GM18508 (cell line): ENCODE data around the gene KIAA1217.

Experiments used
- ATAC-seq: cut with Tn5 transposase; IDR thresholded peaks from one replicate; pipeline ENCODE4 v1.9.1; 2021; ENCODE audit warnings: moderate number of reproducible peaks; ENCODE audit not compliant: insufficient read depth, unreplicated experiment

Gene KIAA1217

DNA sequence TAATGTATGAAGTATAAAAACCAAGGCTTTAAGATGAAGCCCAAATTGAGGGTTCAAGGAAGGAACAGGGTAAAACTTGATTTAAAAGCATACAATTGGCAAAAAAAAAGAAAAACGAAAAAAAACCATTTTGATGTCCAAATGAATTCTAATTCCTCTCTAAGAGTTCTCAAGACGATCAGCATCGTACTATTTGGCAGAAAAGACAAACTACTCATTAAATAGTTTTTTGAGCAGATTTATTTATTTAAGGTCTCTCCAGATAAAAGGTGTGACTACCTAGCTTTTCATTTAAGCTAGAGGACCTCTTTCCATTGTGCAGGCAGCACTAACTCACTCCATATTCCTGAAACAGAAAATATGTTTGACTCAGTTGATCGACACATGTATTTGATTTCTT is 245.0 kb downstream of the KIAA1217 start:
- ATAC-seq, result no peak

GRCh38 chr10:24455447-24455846 is 246.5 kb downstream of the KIAA1217 start:
- no peak for ATAC-seq

GRCh38 chr10:24456322-24456721 is 247.4 kb downstream of the KIAA1217 start:
- no peak for ATAC-seq

DNA sequence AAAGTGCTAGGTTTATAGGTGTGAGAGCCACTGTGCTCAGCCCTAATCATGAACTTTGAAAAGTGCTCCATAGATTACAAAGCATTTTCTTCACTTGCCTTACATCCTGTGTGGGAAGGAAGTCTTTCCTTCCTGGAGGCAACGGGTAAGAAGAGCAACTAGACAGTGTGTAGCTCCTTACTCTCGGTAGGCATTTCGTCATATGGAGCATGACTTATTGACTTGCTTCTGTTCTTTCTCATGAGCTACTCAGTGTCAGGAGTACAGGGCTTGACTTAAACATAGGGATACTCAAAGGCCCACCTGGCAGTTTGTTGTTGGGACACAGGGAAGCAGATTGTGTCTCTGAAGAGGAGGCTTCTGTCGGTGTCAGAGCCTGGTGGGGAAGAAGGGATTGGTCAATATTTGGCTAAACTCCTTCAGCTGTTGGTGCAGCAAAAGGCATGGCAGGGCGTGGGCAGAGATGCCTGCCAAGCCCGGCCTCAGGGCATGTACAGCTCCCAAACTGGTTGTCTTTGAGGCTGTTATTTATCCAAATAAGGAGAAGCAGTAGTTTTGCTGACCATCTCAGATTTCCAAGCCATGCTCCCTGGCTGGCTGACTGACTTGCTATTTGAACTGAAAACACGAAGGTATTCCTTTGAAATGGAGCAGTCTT is 248.9 kb downstream of the KIAA1217 start:
- no peak for ATAC-seq

GRCh38 chr10:24459836-24460235 is 250.9 kb downstream of the KIAA1217 start:
- no peak for ATAC-seq

GRCh38 chr10:24462291-24462813 is 253.4 kb downstream of the KIAA1217 start:
- no peak for ATAC-seq

DNA sequence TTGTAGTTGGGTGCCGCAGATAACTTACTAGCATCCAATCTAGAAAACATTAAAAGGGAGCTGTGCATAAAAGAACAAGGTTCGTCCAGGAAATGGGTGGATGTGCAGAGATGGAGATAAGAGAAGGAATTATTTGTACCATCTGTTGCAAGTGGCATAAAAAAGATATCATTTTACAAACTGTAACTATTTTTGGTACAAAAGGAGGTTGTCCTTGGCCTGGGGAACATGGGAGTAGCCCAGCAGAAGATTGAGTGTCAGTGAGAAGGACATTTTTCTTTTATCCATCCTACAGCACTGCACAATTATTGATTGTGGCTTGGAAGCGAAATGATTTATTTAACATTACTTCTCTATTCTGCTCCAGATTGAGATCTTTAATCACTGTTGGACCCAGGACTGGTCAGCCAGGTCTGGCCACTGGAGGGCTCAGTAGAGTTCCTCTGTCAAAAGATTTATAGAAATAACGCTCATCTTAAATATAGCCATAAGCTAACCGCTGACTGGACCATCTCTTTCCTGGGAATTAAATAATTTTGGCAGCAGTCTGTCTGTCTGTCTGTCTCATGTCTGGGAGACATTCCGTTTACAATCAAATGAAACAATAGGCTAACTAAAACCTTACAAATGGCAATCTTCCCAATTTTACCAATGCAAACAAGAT is 254.1 kb downstream of the KIAA1217 start:
- ATAC-seq, result no peak

DNA sequence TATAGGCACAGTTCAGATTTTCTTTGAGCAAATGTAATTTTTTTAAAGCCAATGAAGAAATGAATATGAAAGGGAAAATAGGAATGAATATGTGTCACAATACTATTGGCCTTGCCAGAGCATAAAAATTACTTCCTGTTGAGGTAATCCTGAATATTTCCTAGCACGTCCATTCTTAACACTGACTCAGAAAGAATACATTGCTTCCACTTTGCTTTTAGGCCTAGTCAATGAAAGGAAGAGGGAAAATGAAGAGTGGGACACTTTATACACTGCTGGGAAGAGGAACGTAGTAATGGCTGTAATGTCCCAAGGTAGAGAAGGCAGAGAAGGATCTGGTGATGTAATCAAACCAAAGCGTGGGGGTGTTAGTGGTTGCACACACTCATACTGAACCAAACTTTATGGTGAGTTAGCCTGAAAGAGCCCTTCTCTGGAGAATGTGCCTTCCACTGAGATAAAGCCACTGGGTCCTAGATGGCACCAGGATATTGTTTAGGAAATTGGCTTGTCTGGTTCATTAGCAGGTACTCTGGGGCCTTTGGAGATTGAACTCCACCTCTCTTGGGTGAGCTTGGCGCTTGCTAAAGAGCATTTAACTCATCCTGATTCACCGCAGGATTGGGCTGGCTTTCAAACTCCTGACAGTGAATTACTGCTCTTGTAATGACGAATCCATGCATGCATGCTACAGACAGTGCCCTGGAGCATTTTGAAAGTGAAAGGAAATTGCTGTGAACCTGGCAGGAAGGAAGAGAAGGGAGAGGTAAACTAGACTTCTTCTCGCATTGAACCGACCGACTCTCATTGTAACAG is 254.9 kb downstream of the KIAA1217 start:
- peak; percentile 64 for ATAC-seq

GRCh38 chr10:24465124-24465874 is 256.4 kb downstream of the KIAA1217 start:
- no peak for ATAC-seq

DNA sequence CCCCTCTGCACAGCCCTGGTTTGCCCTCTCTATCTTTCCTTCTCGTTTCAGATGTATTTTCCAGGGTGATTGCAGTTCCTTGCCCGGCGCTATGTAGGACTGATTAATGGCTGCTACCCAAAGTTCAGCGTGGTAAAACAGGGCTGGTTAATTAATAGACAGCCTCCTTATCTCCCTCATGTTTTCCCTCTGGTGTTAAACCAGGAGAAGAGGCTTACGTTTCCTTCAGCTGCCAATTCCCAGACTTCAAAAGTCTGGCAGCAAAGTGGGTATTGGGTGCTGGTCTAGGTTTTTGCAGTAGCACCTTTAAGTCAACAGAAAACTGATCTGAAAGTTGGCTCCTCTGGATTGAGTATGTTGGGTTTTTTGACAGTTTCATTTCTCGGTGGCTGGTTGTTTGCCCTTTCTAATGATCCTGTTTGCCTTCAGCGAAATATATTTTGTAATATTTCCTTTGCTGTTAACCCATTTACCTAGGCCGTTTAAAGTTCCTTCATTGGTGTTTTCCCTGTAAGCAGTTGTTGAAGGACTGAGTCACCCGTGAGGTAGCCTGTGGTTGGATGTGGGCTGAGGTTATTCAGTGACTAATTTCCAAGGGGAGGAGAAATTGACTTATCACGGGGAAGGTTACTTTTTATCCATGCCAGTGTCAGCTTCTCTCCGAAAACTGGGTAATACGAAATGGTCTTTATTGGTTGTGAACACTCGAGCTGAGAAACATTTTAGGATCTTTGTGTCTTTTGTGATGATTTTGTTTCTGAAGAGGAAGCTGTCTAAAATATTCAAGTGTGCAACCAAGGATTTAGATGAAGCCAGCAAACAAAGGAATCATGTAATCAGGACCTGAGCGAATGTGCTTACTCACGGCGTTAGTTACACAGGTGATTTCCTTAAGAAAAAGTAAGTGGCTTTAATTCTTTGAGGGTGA is 257.2 kb downstream of the KIAA1217 start:
- peak; percentile 34 for ATAC-seq

- no peak for ATAC-seq
Measured at GRCh38 chr10:24467136-24467535, 258.2 kb downstream of the KIAA1217 start.

DNA sequence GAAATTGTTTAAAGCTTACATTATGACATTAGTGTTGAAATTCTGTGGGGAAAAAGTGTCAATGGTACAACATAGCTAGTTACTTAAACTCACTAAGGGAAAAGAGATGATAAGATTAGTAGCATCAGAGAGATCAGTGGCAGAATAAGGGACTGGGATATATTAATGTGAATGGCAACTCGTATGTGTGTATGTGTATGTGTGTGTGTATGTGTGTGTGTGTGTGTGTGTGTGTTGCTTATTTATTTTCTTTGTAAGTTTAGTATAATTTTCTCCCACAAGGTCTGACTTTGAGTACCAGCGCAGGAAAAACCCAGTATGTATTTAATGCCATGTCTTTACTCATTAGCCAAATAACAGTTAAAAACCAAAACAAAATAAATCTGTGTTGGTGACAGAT is 258.7 kb downstream of the KIAA1217 start:
- ATAC-seq, result no peak

GRCh38 chr10:24468281-24468751 is 259.4 kb downstream of the KIAA1217 start:
- no peak for ATAC-seq

DNA sequence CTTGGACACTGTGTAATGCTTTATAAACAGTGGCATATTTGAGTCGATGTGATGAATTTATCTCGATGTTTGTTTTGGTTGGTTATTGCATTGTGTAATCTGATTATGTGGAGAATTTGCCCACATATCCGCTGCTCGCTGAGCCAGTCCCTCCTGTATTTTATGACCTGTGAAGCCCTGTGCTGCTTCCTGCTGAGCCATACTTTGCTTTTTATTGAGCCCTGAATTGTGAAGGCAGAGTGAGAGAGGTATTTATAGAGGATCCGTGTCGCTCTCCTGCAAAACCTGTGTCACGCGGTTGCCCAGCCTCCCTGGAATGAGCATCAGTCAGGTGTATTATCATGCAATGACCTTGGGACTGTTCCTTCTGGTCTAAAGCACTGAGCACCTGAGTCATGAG is 261.1 kb downstream of the KIAA1217 start:
- no peak for ATAC-seq

DNA sequence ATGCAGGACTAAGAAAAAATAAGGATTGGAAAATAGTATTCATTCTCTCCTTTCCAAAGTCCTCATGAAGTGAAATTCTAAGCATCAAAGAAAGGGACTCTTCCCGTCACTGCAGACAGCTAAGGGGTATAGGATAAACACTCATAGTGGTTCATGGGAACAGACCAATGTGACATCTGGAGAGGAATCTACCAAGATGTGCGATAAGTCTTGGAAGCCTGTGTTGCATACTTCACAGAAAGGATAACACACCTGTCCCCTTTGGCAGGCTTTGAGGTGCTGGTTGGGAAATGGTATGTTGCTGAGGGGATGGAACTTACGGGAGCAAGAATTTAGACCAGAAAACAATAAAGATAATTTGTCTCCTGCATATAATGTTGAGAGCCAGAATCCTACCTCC is 266.7 kb downstream of the KIAA1217 start:
- no peak for ATAC-seq

DNA sequence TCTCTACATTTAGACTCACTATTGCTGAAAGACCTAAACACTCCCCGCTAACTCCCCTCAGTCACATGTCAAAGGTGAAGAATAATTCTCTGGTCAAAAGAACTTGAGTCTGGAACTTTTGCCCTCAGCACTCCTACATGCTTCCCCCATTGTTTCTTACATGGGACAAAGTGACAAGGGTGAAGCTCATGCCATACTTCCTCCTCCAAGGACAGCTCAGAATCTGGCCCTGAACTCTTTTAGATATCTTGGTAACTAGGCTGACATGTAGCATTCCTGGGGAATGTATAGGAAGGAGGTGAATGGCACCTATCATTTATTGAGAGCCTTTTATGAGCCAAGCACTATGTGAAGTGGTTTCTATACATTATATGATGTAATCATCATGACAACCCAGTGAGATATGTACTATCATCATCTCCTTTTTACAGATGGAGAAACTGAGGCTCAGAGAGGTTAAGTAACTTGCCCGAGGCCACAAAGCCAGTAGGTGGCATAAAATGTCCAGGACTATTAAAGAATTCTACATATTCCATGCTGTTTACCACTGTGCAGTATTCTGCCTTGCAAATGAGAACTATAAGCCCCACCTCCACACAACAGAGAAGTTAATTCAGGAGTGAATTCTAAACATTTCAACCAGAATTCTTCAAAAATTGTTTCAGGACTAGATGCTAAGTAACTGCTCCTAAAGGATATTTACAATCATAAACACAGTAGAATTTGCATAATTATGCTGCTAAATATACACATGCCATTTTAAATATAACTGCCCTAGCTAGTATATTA is 268.2 kb downstream of the KIAA1217 start:
- no peak for ATAC-seq

GRCh38 chr10:24477915-24478314 is 269.0 kb downstream of the KIAA1217 start:
- no peak for ATAC-seq

- ATAC-seq, result no peak
Measured at GRCh38 chr10:24479806-24480205, 270.9 kb downstream of the KIAA1217 start.
